ENCODE data around the gene PSEN1. TPM values are rescaled to one million over a fixed set of nuclear protein-coding genes. Genes with fewer than 3 reads are reported as not detected.
A peak's percentile ranks its signal among the peaks of the same experiment; 100 is the strongest.

PSEN1 gene
- total RNA-seq, 1 donor, result 79.6 TPM

DNA sequence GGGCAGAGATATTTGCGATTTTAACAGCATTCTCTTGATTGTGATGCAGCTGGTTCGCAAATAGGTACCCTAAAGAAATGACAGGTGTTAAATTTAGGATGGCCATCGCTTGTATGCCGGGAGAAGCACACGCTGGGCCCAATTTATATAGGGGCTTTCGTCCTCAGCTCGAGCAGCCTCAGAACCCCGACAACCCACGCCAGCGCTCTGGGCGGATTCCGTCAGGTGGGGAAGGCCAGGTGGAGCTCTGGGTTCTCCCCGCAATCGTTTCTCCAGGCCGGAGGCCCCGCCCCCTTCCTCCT is 271 bp upstream of the PSEN1 start:
- Histone ChIP-seq H3K27ac (ENCODE audit: low read depth, low read length) (peak overlapping the region; percentile 85), H3K4me2 (ENCODE audit: insufficient read depth, low read length) (peak overlapping the region; percentile 92), H3K4me1 (ENCODE audit: insufficient read depth, low read length) (peaks cover 9% of the 10 kb centered on the region), H3K9me3 (ENCODE audit: low read depth, low read length) (no peaks in the 10 kb centered on the region), H3K79me2 (ENCODE audit: insufficient read depth, low read length) (peaks cover 39% of the 10 kb centered on the region), H3K4me3 (ENCODE audit: insufficient read depth, low read length) (peak overlapping the region; percentile 81), H4K20me1 (ENCODE audit: insufficient read depth, low read length) (peaks cover 11% of the 10 kb centered on the region), H2AFZ (ENCODE audit: low read length) (peak overlapping the region; percentile 68), H3K27me3 (ENCODE audit: insufficient read depth, low read length) (no peaks in the 10 kb centered on the region), H3K36me3 (ENCODE audit: insufficient read depth, low read length) (no peaks in the 10 kb centered on the region)
- no peak for DNase-seq (ENCODE audit: insufficient read length, low spot score, missing footprints)
- TF ChIP-seq, protein P1, sequence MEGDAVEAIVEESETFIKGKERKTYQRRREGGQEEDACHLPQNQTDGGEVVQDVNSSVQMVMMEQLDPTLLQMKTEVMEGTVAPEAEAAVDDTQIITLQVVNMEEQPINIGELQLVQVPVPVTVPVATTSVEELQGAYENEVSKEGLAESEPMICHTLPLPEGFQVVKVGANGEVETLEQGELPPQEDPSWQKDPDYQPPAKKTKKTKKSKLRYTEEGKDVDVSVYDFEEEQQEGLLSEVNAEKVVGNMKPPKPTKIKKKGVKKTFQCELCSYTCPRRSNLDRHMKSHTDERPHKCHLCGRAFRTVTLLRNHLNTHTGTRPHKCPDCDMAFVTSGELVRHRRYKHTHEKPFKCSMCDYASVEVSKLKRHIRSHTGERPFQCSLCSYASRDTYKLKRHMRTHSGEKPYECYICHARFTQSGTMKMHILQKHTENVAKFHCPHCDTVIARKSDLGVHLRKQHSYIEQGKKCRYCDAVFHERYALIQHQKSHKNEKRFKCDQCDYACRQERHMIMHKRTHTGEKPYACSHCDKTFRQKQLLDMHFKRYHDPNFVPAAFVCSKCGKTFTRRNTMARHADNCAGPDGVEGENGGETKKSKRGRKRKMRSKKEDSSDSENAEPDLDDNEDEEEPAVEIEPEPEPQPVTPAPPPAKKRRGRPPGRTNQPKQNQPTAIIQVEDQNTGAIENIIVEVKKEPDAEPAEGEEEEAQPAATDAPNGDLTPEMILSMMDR (IDR thresholded peaks at IDR 0.05; ENCODE audit: extremely low read depth, low read depth, low read length), result no peak

DNA sequence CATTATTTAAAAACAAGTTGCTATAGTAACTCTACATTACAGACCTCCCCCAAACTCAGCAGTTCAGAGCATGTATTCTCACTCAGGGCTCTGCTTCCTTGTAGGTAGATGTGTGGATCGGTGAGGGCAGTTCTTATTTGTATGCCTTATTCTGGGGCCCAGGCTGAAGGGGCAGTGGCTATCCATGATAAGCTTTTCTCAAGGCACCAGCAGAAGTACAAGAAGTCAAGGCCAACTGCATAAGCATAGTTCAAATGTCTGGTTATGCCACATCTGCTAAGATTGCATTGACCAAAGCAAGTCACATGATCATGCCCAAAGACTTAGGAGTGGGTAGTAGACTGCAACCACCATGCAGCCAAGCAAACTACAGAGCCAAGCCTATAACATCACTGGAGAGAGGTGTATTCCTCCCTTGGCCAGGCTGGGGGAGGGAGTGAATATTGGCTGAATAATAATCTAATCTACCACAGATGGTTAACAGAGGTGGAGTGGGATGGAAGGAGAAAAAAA is 4.6 kb downstream of the PSEN1 start:
- no peak overlapping the region for H3K4me2 ChIP-seq (ENCODE audit: insufficient read depth, low read length)
- H3K36me3 ChIP-seq (ENCODE audit: insufficient read depth, low read length), result no peaks in the 10 kb centered on the region
- no peaks in the 10 kb centered on the region for H3K27me3 ChIP-seq (ENCODE audit: insufficient read depth, low read length)
- DNase-seq (ENCODE audit: insufficient read length, low spot score, missing footprints), result peak; percentile 53
- H3K79me2 ChIP-seq (ENCODE audit: insufficient read depth, low read length), result peaks cover 80% of the 10 kb centered on the region
- no peak overlapping the region for H3K4me3 ChIP-seq (ENCODE audit: insufficient read depth, low read length)
- H3K4me1 ChIP-seq (ENCODE audit: insufficient read depth, low read length), result peaks cover 22% of the 10 kb centered on the region
- no peaks in the 10 kb centered on the region for H3K9me3 ChIP-seq (ENCODE audit: low read depth, low read length)
- TF ChIP-seq, protein P1 (IDR thresholded peaks at IDR 0.05; ENCODE audit: extremely low read depth, low read depth, low read length), result no peak
- H4K20me1 ChIP-seq (ENCODE audit: insufficient read depth, low read length), result peaks cover 11% of the 10 kb centered on the region
- no peak overlapping the region for H2AFZ ChIP-seq (ENCODE audit: low read length)
- H3K27ac ChIP-seq (ENCODE audit: low read depth, low read length), result peak overlapping the region; percentile 21

DNA sequence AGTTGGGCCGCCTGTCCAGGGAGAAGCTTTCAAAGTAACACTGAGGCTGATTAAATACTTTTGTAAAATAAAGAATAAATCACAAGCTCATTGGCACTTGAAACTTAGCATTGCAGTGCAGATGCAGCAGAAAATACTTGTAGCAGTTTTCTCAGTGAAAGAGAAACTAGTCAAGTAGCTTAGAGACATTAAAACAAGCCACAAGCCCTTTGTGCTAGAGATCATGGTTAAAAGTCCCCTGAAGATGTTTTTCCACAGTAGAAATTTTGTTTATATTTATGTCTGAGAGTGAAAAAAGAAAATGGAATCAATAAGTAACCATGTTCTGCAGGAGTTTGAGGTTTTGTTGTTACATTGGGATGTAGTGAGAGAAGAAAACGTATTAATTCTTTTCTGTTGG is 5.9 kb downstream of the PSEN1 start:
- no peaks in the 10 kb centered on the region for H3K27me3 ChIP-seq (ENCODE audit: insufficient read depth, low read length)
- H3K4me3 ChIP-seq (ENCODE audit: insufficient read depth, low read length), result no peak overlapping the region
- H4K20me1 ChIP-seq (ENCODE audit: insufficient read depth, low read length), result peaks cover 11% of the 10 kb centered on the region
- H3K4me1 ChIP-seq (ENCODE audit: insufficient read depth, low read length), result peaks cover 28% of the 10 kb centered on the region
- peaks cover 83% of the 10 kb centered on the region for H3K79me2 ChIP-seq (ENCODE audit: insufficient read depth, low read length)
- TF ChIP-seq, protein P1 (IDR thresholded peaks at IDR 0.05; ENCODE audit: extremely low read depth, low read depth, low read length), result no peak
- peak overlapping the region; percentile 63 for H3K4me2 ChIP-seq (ENCODE audit: insufficient read depth, low read length)
- H2AFZ ChIP-seq (ENCODE audit: low read length), result no peak overlapping the region
- peak; percentile 68 for DNase-seq (ENCODE audit: insufficient read length, low spot score, missing footprints)
- H3K36me3 ChIP-seq (ENCODE audit: insufficient read depth, low read length), result no peaks in the 10 kb centered on the region
- H3K27ac ChIP-seq (ENCODE audit: low read depth, low read length), result peak overlapping the region; percentile 32
- no peaks in the 10 kb centered on the region for H3K9me3 ChIP-seq (ENCODE audit: low read depth, low read length)

DNA sequence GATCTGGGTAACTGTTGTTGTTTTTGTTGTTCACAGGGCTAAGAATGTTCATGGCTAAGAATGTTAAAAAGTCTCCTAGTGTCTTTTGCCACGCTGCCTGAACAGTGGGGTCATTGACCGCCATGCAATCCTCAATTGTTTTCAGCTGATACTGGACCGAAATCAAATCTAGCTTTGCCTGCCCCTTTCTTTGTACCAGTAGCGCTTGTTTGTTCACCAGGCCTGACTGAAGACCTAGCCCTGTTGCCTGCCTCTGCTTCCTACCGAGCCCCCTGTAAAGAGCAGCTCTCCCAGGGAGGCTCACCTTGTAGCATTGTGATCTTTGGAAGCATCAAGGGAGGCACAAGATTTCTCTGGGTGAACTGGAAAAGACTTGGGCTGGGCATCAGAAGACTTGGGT is 6.7 kb downstream of the PSEN1 start:
- Histone ChIP-seq H3K4me1 (ENCODE audit: insufficient read depth, low read length) (peaks cover 29% of the 10 kb centered on the region), H3K9me3 (ENCODE audit: low read depth, low read length) (no peaks in the 10 kb centered on the region), H3K4me3 (ENCODE audit: insufficient read depth, low read length) (no peak overlapping the region), H3K27ac (ENCODE audit: low read depth, low read length) (no peak overlapping the region), H2AFZ (ENCODE audit: low read length) (no peak overlapping the region), H3K4me2 (ENCODE audit: insufficient read depth, low read length) (peak overlapping the region; percentile 63), H3K27me3 (ENCODE audit: insufficient read depth, low read length) (no peaks in the 10 kb centered on the region), H3K79me2 (ENCODE audit: insufficient read depth, low read length) (peaks cover 77% of the 10 kb centered on the region), H4K20me1 (ENCODE audit: insufficient read depth, low read length) (peaks cover 8% of the 10 kb centered on the region), H3K36me3 (ENCODE audit: insufficient read depth, low read length) (peaks cover 2% of the 10 kb centered on the region)
- TF ChIP-seq, protein P1 (IDR thresholded peaks at IDR 0.05; ENCODE audit: extremely low read depth, low read depth, low read length), result no peak
- DNase-seq (ENCODE audit: insufficient read length, low spot score, missing footprints), result no peak

Data from osteoblast (primary cell).